Keratinocyte (primary cell): Measurements from ENCODE around the gene ANAPC15. TPM values are rescaled to one million over a fixed set of nuclear protein-coding genes. Genes with fewer than 3 reads are reported as not detected.
"Not testable (repeated sequence)": the region's sequence is repeated elsewhere in the genome, so short reads cannot be mapped to it uniquely, and the experiment has no call there.

Experiments used
- DNase-seq: peaks from one replicate; pipeline ENCODE4 v3.0.0-alpha.2; 2011; ENCODE audit warnings: low read depth, missing footprints, low spot score
- FAIRE-seq: peaks from 2 replicates; lab custom pipeline; 2011; peaks lifted over from hg19 to GRCh38; lab: Jason Lieb, UNC
- H2AFZ ChIP-seq: 2 replicates; pipeline ENCODE4 v1.6.0; 2012; ENCODE audit warnings: low read length, control low read depth, inconsistent platforms; ENCODE audit not compliant: control insufficient read depth
- H3K27ac ChIP-seq: 2 replicates; pipeline ENCODE4 v1.5.1; 2011; ENCODE audit warnings: low read length; ENCODE audit not compliant: control insufficient read depth, insufficient read depth
- H3K27me3 ChIP-seq: 3 replicates; pipeline ENCODE4 v1.6.0; 2011; ENCODE audit warnings: low read length; ENCODE audit not compliant: control insufficient read depth, insufficient read depth; ENCODE audit errors: extremely low read depth
- H3K36me3 ChIP-seq, 2 experiments: 2 replicates in 1 of 2; 3 replicates in 1 of 2; pipeline ENCODE4 v1.5.1; 2011; ENCODE audit warnings: low read length in 2 of 2, mild to moderate bottlenecking in 1 of 2; ENCODE audit not compliant: control insufficient read depth in 2 of 2, insufficient read depth in 2 of 2; ENCODE audit errors: extremely low read depth in 1 of 2
- H3K4me1 ChIP-seq: 3 replicates; pipeline ENCODE4 v1.5.1; 2011; ENCODE audit warnings: low read length; ENCODE audit not compliant: control insufficient read depth, insufficient read depth; ENCODE audit errors: extremely low read depth
- H3K4me2 ChIP-seq: 3 replicates; pipeline ENCODE4 v1.6.0; 2011; ENCODE audit warnings: low read depth, low read length; ENCODE audit not compliant: control insufficient read depth, insufficient read depth; ENCODE audit errors: extremely low read depth
- H3K4me3 ChIP-seq, 3 experiments: fragments of 200-600 bp in 1 of 3; sonication (generic) in 1 of 3; 2 replicates in 2 of 3; 3 replicates in 1 of 3; pipeline ENCODE4 v1.5.1; 2011 to 2016; ENCODE audit warnings: low read length in 3 of 3, mild to moderate bottlenecking in 3 of 3, control low read depth in 2 of 3, inconsistent platforms in 1 of 3, low read depth in 1 of 3, mixed read lengths in 1 of 3, mixed run types in 1 of 3, moderate library complexity in 1 of 3; ENCODE audit not compliant: control insufficient read depth in 2 of 3, insufficient read depth in 2 of 3; ENCODE audit errors: extremely low read depth in 1 of 3
- H3K79me2 ChIP-seq: 2 replicates; pipeline ENCODE4 v1.6.0; 2012; ENCODE audit warnings: low read length; ENCODE audit not compliant: control insufficient read depth, insufficient read depth
- H3K9ac ChIP-seq: 3 replicates; pipeline ENCODE4 v1.6.0; 2011; ENCODE audit warnings: low read length; ENCODE audit not compliant: control insufficient read depth, insufficient read depth; ENCODE audit errors: extremely low read depth
- H3K9me1 ChIP-seq: 3 replicates; pipeline ENCODE4 v1.6.0; 2011; ENCODE audit warnings: low read length; ENCODE audit not compliant: control insufficient read depth, insufficient read depth; ENCODE audit errors: extremely low read depth
- H3K9me3 ChIP-seq: 2 replicates; pipeline ENCODE4 v1.5.1; 2012; ENCODE audit warnings: low read depth, low read length; ENCODE audit not compliant: control insufficient read depth
- H4K20me1 ChIP-seq: 3 replicates; pipeline ENCODE4 v1.6.0; 2011; ENCODE audit warnings: low read length; ENCODE audit not compliant: control insufficient read depth, insufficient read depth; ENCODE audit errors: extremely low read depth
- CTCF ChIP-seq, 3 experiments: IDR thresholded peaks in 1 of 3; conservative IDR thresholded peaks in 1 of 3; optimal IDR thresholded peaks in 1 of 3; 2 replicates in 2 of 3; 3 replicates in 1 of 3; pipeline versions ENCODE3 to v1.5.1; 2011; ENCODE audit warnings: low read length in 3 of 3, mild to moderate bottlenecking in 3 of 3, moderate library complexity in 2 of 3, control low read depth in 1 of 3, inconsistent platforms in 1 of 3; ENCODE audit not compliant: insufficient read depth in 2 of 3; ENCODE audit errors: extremely low read depth in 1 of 3
- EZH2 ChIP-seq: IDR thresholded peaks from one replicate; pipeline ENCODE4 v1.6.1; 2012; ENCODE audit warnings: inconsistent platforms, mild to moderate bottlenecking, low read length, moderate library complexity
- dilution Hi-C: fragments of 300-500 bp; cut with MboI; formaldehyde crosslinking; loops from one replicate; pipeline ENCODE4 v1.7.0; 2020; ENCODE audit warnings: low sequenced_read_pairs; ENCODE audit not compliant: extremely low pct_ligation_motif_present
- polyA plus RNA-seq, 5 experiments: library from polyadenylated mRNA; depleted of rRNA in 3 of 5; stranded (reverse) in 3 of 5; stranded (forward) in 1 of 5; unstranded in 1 of 5; fragments of >200 nt; gene quantifications; 1 replicate in 1 of 5; 2 replicates in 3 of 5; 3 replicates in 1 of 5; pipeline versions ENCODE4 v1.2.1 to v1.2.3, GENCODE V29; 2011 to 2012; ENCODE audit warnings: missing spikeins in 2 of 5, low read depth in 1 of 5, low replicate concordance in 1 of 5

The ANAPC15 gene
- polyA plus RNA-seq, 1 donor (not counting 4 experiments of a cell fraction or from before 2014, with no cell fraction given) = 70.9 TPM

DNA sequence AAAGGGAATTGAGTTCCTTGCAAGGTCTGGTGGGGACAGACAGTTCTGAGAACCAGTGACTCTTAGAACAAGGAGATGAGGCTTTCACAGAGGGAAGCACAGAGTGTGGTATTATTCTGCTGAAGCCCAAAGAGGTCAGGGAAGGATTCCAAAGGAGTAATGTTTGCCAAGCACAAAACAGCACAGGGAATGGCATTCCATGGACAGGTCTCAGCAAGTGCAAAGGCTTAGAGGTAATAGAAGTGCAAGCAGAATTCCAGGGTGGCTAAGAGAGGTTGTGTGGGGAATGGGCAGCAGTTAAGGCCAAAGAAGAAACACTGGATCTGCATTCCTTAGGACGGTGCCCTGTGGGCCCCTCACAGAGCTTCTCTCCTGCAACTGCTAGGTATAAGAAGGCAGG is 29.6 kb upstream of the ANAPC15 start:
- H3K4me2 ChIP-seq = peak overlapping the region; percentile 74
- H3K27me3 ChIP-seq, H3K79me2 ChIP-seq, H3K9me1 ChIP-seq, H2AFZ ChIP-seq, H3K4me3 ChIP-seq, H3K9me3 ChIP-seq, H4K20me1 ChIP-seq, dilution Hi-C loops, FAIRE-seq: not testable (repeated sequence)
- H3K4me1 ChIP-seq = peaks cover 50% of the 10 kb centered on the region
- H3K36me3 ChIP-seq = peaks cover 13 to 15% of the 10 kb centered on the region in 2 experiments
- H3K27ac ChIP-seq = peak overlapping the region; percentile 84
- H3K9ac ChIP-seq = peak overlapping the region; percentile 65
- DNase-seq = peak; percentile 67

- peak; percentile 92 for FAIRE-seq
- Histone ChIP-seq H3K4me2 (peak overlapping the region; percentile 74), H3K4me1 (peaks cover 54% of the 10 kb centered on the region), H3K36me3 (peaks cover 7 to 11% of the 10 kb centered on the region in 2 experiments), H4K20me1 (no peaks in the 10 kb centered on the region), H3K9me3 (no peaks in the 10 kb centered on the region), H3K4me3 (peak overlapping the region in 1 of 3 experiments; percentile 9), H3K79me2 (no peaks in the 10 kb centered on the region), H3K9ac (peak overlapping the region; percentile 65), H3K9me1 (no peaks in the 10 kb centered on the region), H2AFZ (no peak overlapping the region), H3K27me3 (no peaks in the 10 kb centered on the region), H3K27ac (peak overlapping the region; percentile 84)
- TF ChIP-seq CTCF (optimal IDR thresholded peaks at IDR 0.05 in 1 of 3, IDR thresholded peaks at IDR 0.05 in 1 of 3, conservative IDR thresholded peaks at IDR 0.05 in 1 of 3; ENCODE audit: extremely low read depth in 1 of 3, insufficient read depth in 2 of 3, low read length in 3 of 3) (no peak), EZH2 (no peak)
- dilution Hi-C loops = no loop called here
- DNase-seq = peak; percentile 61
Observed at GRCh38 chr11:72141066-72141465, 28.6 kb upstream of the ANAPC15 start.

- peak overlapping the region; percentile 44 for H3K9ac ChIP-seq
- H3K9me3 ChIP-seq = no peaks in the 10 kb centered on the region
- H4K20me1 ChIP-seq = no peaks in the 10 kb centered on the region
- H3K4me3 ChIP-seq = peak overlapping the region in 1 of 3 experiments; percentile 5
- peaks cover 54% of the 10 kb centered on the region for H3K4me1 ChIP-seq
- H3K27me3 ChIP-seq = no peaks in the 10 kb centered on the region
- DNase-seq (no peak), FAIRE-seq (no peak)
- H3K79me2 ChIP-seq = no peaks in the 10 kb centered on the region
- H3K36me3 ChIP-seq = peaks cover 7 to 11% of the 10 kb centered on the region in 2 experiments
- dilution Hi-C loops = no loop called here
- no peaks in the 10 kb centered on the region for H3K9me1 ChIP-seq
- H2AFZ ChIP-seq = no peak overlapping the region
- peak overlapping the region; percentile 64 for H3K27ac ChIP-seq
- TF ChIP-seq EZH2 (no peak), CTCF (optimal IDR thresholded peaks at IDR 0.05 in 1 of 3, IDR thresholded peaks at IDR 0.05 in 1 of 3, conservative IDR thresholded peaks at IDR 0.05 in 1 of 3; ENCODE audit: extremely low read depth in 1 of 3, insufficient read depth in 2 of 3, low read length in 3 of 3) (no peak)
- peak overlapping the region; percentile 20 for H3K4me2 ChIP-seq
Observed at GRCh38 chr11:72140661-72141060, 28.2 kb upstream of the ANAPC15 start.
